ENCODE data around the gene ACMSD. TPM values are rescaled to one million over a fixed set of nuclear protein-coding genes. Genes with fewer than 3 reads are reported as not detected.

ACMSD gene
- total and polyA plus RNA-seq, 2 of the 13 experiments (the other 11 are each of a cell fraction or from before 2014, with no cell fraction given): not detected

- TF ChIP-seq WIZ (CRISPR knock-in tag; IDR thresholded peaks at IDR 0.05) (no peak), HNF1A (IDR thresholded peaks at IDR 0.05; ENCODE audit: low read depth) (peak; percentile 10; the same call in 1 of the 2 replicates), HNF1A (CRISPR knock-in tag; IDR thresholded peaks at IDR 0.05; ENCODE audit: borderline replicate concordance) (peak; percentile 14; the same call in 1 of the 2 replicates), ZNF431 (CRISPR knock-in tag; IDR thresholded peaks at IDR 0.05; ENCODE audit: borderline replicate concordance, low read depth) (0 out of 2 replicates have a peak, but pooled peaks have one; percentile 29), CERS6 (CRISPR knock-in tag; IDR thresholded peaks at IDR 0.05) (no peak), ZNF20 (CRISPR knock-in tag; IDR thresholded peaks at IDR 0.05) (peak; percentile 75; the same call in 1 of the 2 replicates), GFI1 (CRISPR knock-in tag; IDR thresholded peaks at IDR 0.05; ENCODE audit: borderline replicate concordance) (no peak), THAP11 (CRISPR knock-in tag; IDR thresholded peaks at IDR 0.05) (no peak), ZC3H13 (CRISPR knock-in tag; IDR thresholded peaks at IDR 0.05) (no peak; the same call in none of the 2 replicates), FOSL2 (CRISPR knock-in tag; IDR thresholded peaks at IDR 0.05) (no peak; the same call in 1 of the 2 replicates), ARID3A (IDR thresholded peaks at IDR 0.05; ENCODE audit: low read depth, low read length) (no peak), ZNF333 (CRISPR knock-in tag; IDR thresholded peaks at IDR 0.05; ENCODE audit: borderline replicate concordance) (no peak), ZNF12 (CRISPR knock-in tag; IDR thresholded peaks at IDR 0.05) (0 out of 2 replicates have a peak, but pooled peaks have one; percentile 37), ZNF512 (CRISPR knock-in tag; IDR thresholded peaks at IDR 0.05) (no peak), SP5 (CRISPR knock-in tag; IDR thresholded peaks at IDR 0.05; ENCODE audit: borderline replicate concordance, low read depth) (peak; percentile 35; the same call in 1 of the 2 replicates), ETV6 (CRISPR knock-in tag; conservative IDR thresholded peaks at IDR 0.05) (no peak; the same call in 1 of the 2 replicates), ASH2L (IDR thresholded peaks at IDR 0.05; ENCODE audit: insufficient read length, low read depth, low read length) (no peak), NFYC (CRISPR knock-in tag; IDR thresholded peaks at IDR 0.05) (no peak), NFKB2 (CRISPR knock-in tag; IDR thresholded peaks at IDR 0.05; ENCODE audit: borderline replicate concordance) (0 out of 2 replicates have a peak, but pooled peaks have one; percentile 1), ZNF207 (IDR thresholded peaks at IDR 0.05; ENCODE audit: borderline replicate concordance) (no peak), ZNF564 (CRISPR knock-in tag; IDR thresholded peaks at IDR 0.05) (peak; percentile 68), RBFOX2 (IDR thresholded peaks at IDR 0.05; ENCODE audit: low read depth, low read length) (peak; percentile 71)
Observed at GRCh38 chr2:134917888-134918525, 79.6 kb downstream of the ACMSD start (continued).
